ENCODE measurements around the gene NABP1. TPM values are rescaled to one million over a fixed set of nuclear protein-coding genes. Genes with fewer than 3 reads are reported as not detected.

NABP1 gene
- total RNA-seq (ENCODE audit: low replicate concordance) = 15.3 and 22.5 TPM in 2 replicates
- long read RNA-seq, full-length matches to known transcripts = 22 of 35 reads
- long read RNA-seq, partial matches to known transcripts = 8 of 35 reads
- long read RNA-seq, other reads (novel, unspliced or antisense) = 5 of 35 reads

- Mint-ChIP-seq H3K36me3 (peaks cover 6% of the 10 kb centered on the region), H3K27me3 (no peaks in the 10 kb centered on the region), H3K4me3 (peak within 1 kb of the TSS; percentile 95), H3K9me3 (no peaks in the 10 kb centered on the region), H3K4me1 (ENCODE audit: unreplicated experiment) (peaks cover 30% of the 10 kb centered on the region), H3K27ac (peak within 1 kb of the TSS; percentile 99)
- DNase-seq (ENCODE audit: extremely low spot score, unreplicated experiment) = peak; percentile 97
- TF ChIP-seq CTCF (conservative IDR thresholded peaks at IDR 0.05) = no peak
Observed at GRCh38 chr2:191677646-191678436, at the start of gene NABP1. Gene NABP1, plus strand, starts transcription at chr2:191678136. Its CDS starts 479 bp downstream, at chr2:191678615.

- TF ChIP-seq CTCF (conservative IDR thresholded peaks at IDR 0.05) = no peak
- no peak for DNase-seq (ENCODE audit: extremely low spot score, unreplicated experiment)
- Mint-ChIP-seq H3K27me3 (no peaks in the 10 kb centered on the region), H3K36me3 (no peaks in the 10 kb centered on the region), H3K9me3 (peaks cover 5% of the 10 kb centered on the region), H3K27ac (peak overlapping the region; percentile 16), H3K4me1 (ENCODE audit: unreplicated experiment) (peaks cover 14% of the 10 kb centered on the region), H3K4me3 (no peak overlapping the region)
Observed at GRCh38 chr2:191629001-191629453, 48.9 kb upstream of the NABP1 start.

- no peak for DNase-seq (ENCODE audit: extremely low spot score, unreplicated experiment)
- no peaks in the 10 kb centered on the region for H3K27me3 Mint-ChIP-seq
- no peak for TF ChIP-seq CTCF (conservative IDR thresholded peaks at IDR 0.05)
- peaks cover 5% of the 10 kb centered on the region for H3K9me3 Mint-ChIP-seq
- H3K4me3 Mint-ChIP-seq = no peak overlapping the region
- no peak overlapping the region for H3K27ac Mint-ChIP-seq
- H3K36me3 Mint-ChIP-seq = no peaks in the 10 kb centered on the region
- peaks cover 5% of the 10 kb centered on the region for H3K4me1 Mint-ChIP-seq (ENCODE audit: unreplicated experiment)
Observed at GRCh38 chr2:191629976-191630712, 47.8 kb upstream of the NABP1 start.

- peak overlapping the region; percentile 15 for H3K27ac Mint-ChIP-seq
- H3K27me3 Mint-ChIP-seq = no peaks in the 10 kb centered on the region
- no peaks in the 10 kb centered on the region for H3K36me3 Mint-ChIP-seq
- peaks cover 5% of the 10 kb centered on the region for H3K9me3 Mint-ChIP-seq
- no peak for DNase-seq (ENCODE audit: extremely low spot score, unreplicated experiment)
- no peak overlapping the region for H3K4me3 Mint-ChIP-seq
- peaks cover 5% of the 10 kb centered on the region for H3K4me1 Mint-ChIP-seq (ENCODE audit: unreplicated experiment)
- TF ChIP-seq CTCF (conservative IDR thresholded peaks at IDR 0.05) = no peak
Observed at GRCh38 chr2:191631754-191632153, 46.2 kb upstream of the NABP1 start.

- peaks cover 5% of the 10 kb centered on the region for H3K9me3 Mint-ChIP-seq
- no peak for DNase-seq (ENCODE audit: extremely low spot score, unreplicated experiment)
- no peak overlapping the region for H3K27ac Mint-ChIP-seq
- no peak overlapping the region for H3K4me3 Mint-ChIP-seq
- H3K27me3 Mint-ChIP-seq = no peaks in the 10 kb centered on the region
- no peak for TF ChIP-seq CTCF (conservative IDR thresholded peaks at IDR 0.05)
- no peaks in the 10 kb centered on the region for H3K36me3 Mint-ChIP-seq
- H3K4me1 Mint-ChIP-seq (ENCODE audit: unreplicated experiment) = peaks cover under 1% of the 10 kb centered on the region
Observed at GRCh38 chr2:191632426-191632825, 45.5 kb upstream of the NABP1 start.
